ENCODE measurements around the gene OR13C4.

DNA sequence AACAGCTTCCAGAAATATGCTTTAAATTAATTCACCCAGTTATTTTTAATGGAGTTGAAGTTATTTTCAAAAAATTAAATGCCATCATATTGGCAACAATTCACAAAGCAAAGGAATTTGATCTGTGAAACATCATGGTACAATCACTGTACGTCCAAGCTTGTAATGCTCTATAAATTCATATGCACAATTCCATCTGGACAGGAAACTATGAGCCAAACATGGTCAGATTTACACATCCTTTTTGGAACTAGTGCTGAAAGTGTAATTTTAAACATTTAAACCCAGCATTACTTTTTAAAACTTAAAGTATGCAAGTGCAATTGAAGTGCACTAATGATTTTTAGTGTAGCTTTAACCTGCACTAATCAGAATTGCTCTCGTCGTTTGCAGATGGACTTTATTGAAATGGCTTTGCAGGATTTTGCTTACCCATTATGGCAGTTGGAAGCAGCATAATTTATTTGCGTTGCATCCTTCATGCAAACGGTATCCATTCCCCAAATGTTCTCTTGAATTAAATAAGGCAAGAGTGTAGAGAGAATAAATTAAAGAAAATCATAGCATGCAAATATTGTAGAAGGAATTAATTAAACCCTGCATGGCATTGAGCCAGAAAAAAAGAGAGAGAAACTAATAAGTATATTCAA is 44.0 kb downstream of the OR13C4 start:
- TF ChIP-seq, protein P1, sequence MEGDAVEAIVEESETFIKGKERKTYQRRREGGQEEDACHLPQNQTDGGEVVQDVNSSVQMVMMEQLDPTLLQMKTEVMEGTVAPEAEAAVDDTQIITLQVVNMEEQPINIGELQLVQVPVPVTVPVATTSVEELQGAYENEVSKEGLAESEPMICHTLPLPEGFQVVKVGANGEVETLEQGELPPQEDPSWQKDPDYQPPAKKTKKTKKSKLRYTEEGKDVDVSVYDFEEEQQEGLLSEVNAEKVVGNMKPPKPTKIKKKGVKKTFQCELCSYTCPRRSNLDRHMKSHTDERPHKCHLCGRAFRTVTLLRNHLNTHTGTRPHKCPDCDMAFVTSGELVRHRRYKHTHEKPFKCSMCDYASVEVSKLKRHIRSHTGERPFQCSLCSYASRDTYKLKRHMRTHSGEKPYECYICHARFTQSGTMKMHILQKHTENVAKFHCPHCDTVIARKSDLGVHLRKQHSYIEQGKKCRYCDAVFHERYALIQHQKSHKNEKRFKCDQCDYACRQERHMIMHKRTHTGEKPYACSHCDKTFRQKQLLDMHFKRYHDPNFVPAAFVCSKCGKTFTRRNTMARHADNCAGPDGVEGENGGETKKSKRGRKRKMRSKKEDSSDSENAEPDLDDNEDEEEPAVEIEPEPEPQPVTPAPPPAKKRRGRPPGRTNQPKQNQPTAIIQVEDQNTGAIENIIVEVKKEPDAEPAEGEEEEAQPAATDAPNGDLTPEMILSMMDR (IDR thresholded peaks at IDR 0.05): no peak
- TF ChIP-seq POLR2A (IDR thresholded peaks at IDR 0.05): no peak
